ENCODE results near the gene NINL. TPM values are rescaled to one million over a fixed set of nuclear protein-coding genes. Genes with fewer than 3 reads are reported as not detected.

Gene NINL
- total RNA-seq, 1 experiment from 2014 or later: 7.2 TPM

GRCh38 chr20:25408890-25409289 lies 176.4 kb downstream of the NINL start:
- DNase-seq (ENCODE audit: low read depth, low spot score) (no peak), ATAC-seq (no peak)
- intact Hi-C loops (cut with micrococcal nuclease): no loop called here
- peaks cover 61% of the 10 kb centered on the region for H3K79me2 ChIP-seq (ENCODE audit: insufficient read depth, low read length)
- H4K20me1 ChIP-seq (ENCODE audit: insufficient read depth): peaks cover 5% of the 10 kb centered on the region; the same call in 1 of the 2 replicates
- no peaks in the 10 kb centered on the region for H3K9me3 ChIP-seq (ENCODE audit: control insufficient read depth in 1 of 2, insufficient read depth in 1 of 2, low read depth in 1 of 2, low read length in 2 of 2)
- peak overlapping the region; percentile 82 to 83 for H3K4me3 ChIP-seq (replicated peaks in 1 of 2; ENCODE audit: low read depth in 1 of 2, low read length in 2 of 2)
- no peaks in the 10 kb centered on the region for H3K27me3 ChIP-seq (ENCODE audit: insufficient read depth, low read length)
- ChIA-PET POLR2A (no interaction called here), CTCF (no interaction called here), RAD21 (ENCODE audit: low non-redundant PET in 1 of 2, low total read pairs in 2 of 2, uncharacterized antibody in 2 of 2, unreplicated experiment in 2 of 2) (no interaction called here)
- H3K9me2 ChIP-seq (ENCODE audit: insufficient read depth): no peaks in the 10 kb centered on the region
- TF ChIP-seq SRF (IDR thresholded peaks at IDR 0.05; ENCODE audit: low read depth) (no peak), TCF7L2 (IDR thresholded peaks at IDR 0.05; ENCODE audit: borderline replicate concordance, extremely low read depth, insufficient read depth, insufficient read length) (no peak), POLR2AphosphoS5 (IDR thresholded peaks at IDR 0.05; ENCODE audit: low read depth, low read length) (no peak), CBX3 (IDR thresholded peaks at IDR 0.05; ENCODE audit: low read depth) (no peak), POLR2A (IDR thresholded peaks at IDR 0.05; ENCODE audit: borderline replicate concordance, extremely low read depth, insufficient read depth, insufficient read length) (no peak), EZH2phosphoT487 (IDR thresholded peaks at IDR 0.05; ENCODE audit: borderline replicate concordance) (no peak), EGR1 (IDR thresholded peaks at IDR 0.05; ENCODE audit: low read depth) (no peak), ATF3 (IDR thresholded peaks at IDR 0.05) (no peak), SIN3A (IDR thresholded peaks at IDR 0.05; ENCODE audit: low read depth) (no peak), RAD21 (IDR thresholded peaks at IDR 0.05; ENCODE audit: low read depth) (no peak), FOSL1 (IDR thresholded peaks at IDR 0.05; ENCODE audit: low read depth) (no peak)
- H3K4me1 ChIP-seq (ENCODE audit: control insufficient read depth in 1 of 2, insufficient read depth in 2 of 2, low read length in 2 of 2): peaks cover 10 to 15% of the 10 kb centered on the region in 2 experiments
- H3K4me2 ChIP-seq (ENCODE audit: low read length): peak overlapping the region; percentile 80
- H2AFZ ChIP-seq (ENCODE audit: low read depth, low read length, poor library complexity, severe bottlenecking): no peak overlapping the region
- no TSS peak for BruUV-seq (replicated peaks)
- H3K36me3 ChIP-seq (ENCODE audit: control insufficient read depth in 1 of 2, insufficient read depth in 2 of 2, low read length in 2 of 2): peaks cover 0 to 3% of the 10 kb centered on the region in 2 experiments; a peak in 1 of 4 replicates
- H3K27ac ChIP-seq (ENCODE audit: low read depth, low read length): no peak overlapping the region
- peak overlapping the region; percentile 95 for H3K9ac ChIP-seq (ENCODE audit: low read length)

DNA sequence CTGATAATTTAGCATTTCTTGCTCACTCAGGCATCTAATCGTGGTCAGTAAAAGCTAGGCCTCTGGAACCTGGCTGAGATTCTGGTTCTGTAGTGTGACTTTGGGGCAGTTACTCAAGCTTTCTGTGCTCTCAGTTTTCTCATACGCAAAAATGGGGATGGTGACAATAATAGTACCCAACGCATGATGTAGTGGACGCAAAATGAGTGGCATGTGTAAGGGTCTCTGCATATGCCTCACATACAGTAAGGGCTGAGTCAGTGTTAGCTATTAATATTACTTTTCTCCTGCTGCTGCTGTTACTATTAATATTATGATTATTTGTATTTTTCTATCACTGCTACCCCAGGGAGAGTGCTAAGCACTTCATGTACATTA lies 177.2 kb downstream of the NINL start:
- ChIA-PET RAD21 (ENCODE audit: low non-redundant PET in 1 of 2, low total read pairs in 2 of 2, uncharacterized antibody in 2 of 2, unreplicated experiment in 2 of 2) (no interaction called here), POLR2A (interaction anchor here (1.1 kb wide), 2 partner anchors 9 to 16 kb away, joined by 3 read pairs; no protein-coding TSS in a partner anchor), CTCF (interaction anchor here (2.6 kb wide), 1 partner anchor 10 kb away, joined by 15 read pairs; no protein-coding TSS in a partner anchor)
- Histone ChIP-seq H3K9me2 (ENCODE audit: insufficient read depth) (no peaks in the 10 kb centered on the region), H3K9me3 (ENCODE audit: control insufficient read depth in 1 of 2, insufficient read depth in 1 of 2, low read depth in 1 of 2, low read length in 2 of 2) (peaks cover 0 to 1% of the 10 kb centered on the region in 2 experiments; a peak in 2 of 4 replicates), H3K9ac (ENCODE audit: low read length) (peak overlapping the region; percentile 95), H3K79me2 (ENCODE audit: insufficient read depth, low read length) (peaks cover 54% of the 10 kb centered on the region), H4K20me1 (ENCODE audit: insufficient read depth) (peaks cover 5% of the 10 kb centered on the region; the same call in 1 of the 2 replicates), H3K27me3 (ENCODE audit: insufficient read depth, low read length) (no peaks in the 10 kb centered on the region), H3K27ac (ENCODE audit: low read depth, low read length) (peak overlapping the region; percentile 68), H3K4me2 (ENCODE audit: low read length) (peak overlapping the region; percentile 80), H3K36me3 (ENCODE audit: control insufficient read depth in 1 of 2, insufficient read depth in 2 of 2, low read length in 2 of 2) (0 out of 4 replicates have a peak, but pooled peaks cover 0 to 2% of the 10 kb centered on the region in 2 experiments), H3K4me1 (ENCODE audit: control insufficient read depth in 1 of 2, insufficient read depth in 2 of 2, low read length in 2 of 2) (peaks cover 10 to 15% of the 10 kb centered on the region in 2 experiments), H2AFZ (ENCODE audit: low read depth, low read length, poor library complexity, severe bottlenecking) (no peak overlapping the region), H3K4me3 (replicated peaks in 1 of 2; ENCODE audit: low read depth in 1 of 2, low read length in 2 of 2) (peak overlapping the region; percentile 82 to 83)
- intact Hi-C loops (cut with micrococcal nuclease): no loop called here
- TF ChIP-seq FOSL1 (IDR thresholded peaks at IDR 0.05; ENCODE audit: low read depth) (no peak), POLR2A (IDR thresholded peaks at IDR 0.05; ENCODE audit: borderline replicate concordance, extremely low read depth, insufficient read depth, insufficient read length) (no peak), YY1 (IDR thresholded peaks at IDR 0.05; ENCODE audit: extremely low read depth, insufficient replicate concordance, low read depth, low read length) (no peak), RAD21 (IDR thresholded peaks at IDR 0.05; ENCODE audit: low read depth) (no peak)
- ATAC-seq (no peak), DNase-seq (ENCODE audit: low read depth, low spot score) (no peak)
- no TSS peak for BruUV-seq (replicated peaks)
